MM.1S (cell line): Measurements from ENCODE around the gene LCN15.

Experiments used
- CTCF ChIP-seq: fragments of 300-600 bp; sonication (generic); IDR thresholded peaks from 2 replicates; pipeline ENCODE4 v1.5.1; 2016; ENCODE audit warnings: antibody characterized with exemption, low read length, mixed read lengths
- EZH2 ChIP-seq: fragments of 300-600 bp; sonication (generic); optimal IDR thresholded peaks from 2 replicates; pipeline ENCODE3; 2017; ENCODE audit warnings: low read depth, mild to moderate bottlenecking, antibody characterized with exemption, low read length, mixed read lengths
- EZH2phosphoT487 ChIP-seq: fragments of 300-600 bp; sonication (generic); IDR thresholded peaks from 2 replicates; pipeline ENCODE4 v1.6.1; 2018; ENCODE audit warnings: antibody characterized with exemption, low read length

- TF ChIP-seq CTCF (no peak), EZH2 (no peak), EZH2phosphoT487 (no peak)
These were observed 7.6 kb upstream of the LCN15 start for GRCh38 chr9:136771907-136772415.
